ENCODE data around the gene ADARB2. TPM values are rescaled to one million over a fixed set of nuclear protein-coding genes. Genes with fewer than 3 reads are reported as not detected.

ADARB2 gene
- total RNA-seq, 4 donors from 2014 or later, result 2.3 to 3.7 (median 2.6) TPM

GRCh38 chr10:1672001-1672781, 65.1 kb downstream of the ADARB2 start:
- WGBS, result 85% methylated on average over 37 of the region's 37 CpGs
- DNase-seq (ENCODE audit: extremely low spot score), result no peak

GRCh38 chr10:1671366-1672000, 65.8 kb downstream of the ADARB2 start:
- peaks cover 0 to 39% (median 0%) of the 10 kb centered on the region in 4 donors for H3K27me3 ChIP-seq
- H3K36me3 ChIP-seq, result no peaks in the 10 kb centered on the region
- H3K4me1 ChIP-seq, result no peaks in the 10 kb centered on the region
- H3K4me3 ChIP-seq, result no peak overlapping the region
- H3K27ac ChIP-seq (replicated peaks in 1 of 4), result no peak overlapping the region
- intact Hi-C loops (cut with DNase I), result no loop called here
- no peaks in the 10 kb centered on the region for H3K9me3 ChIP-seq
- 91% methylated on average over 20 of the region's 20 CpGs for WGBS
- TF ChIP-seq CTCF (IDR thresholded peaks at IDR 0.05) (no peak), POLR2A (IDR thresholded peaks at IDR 0.05; ENCODE audit: low read depth) (no peak), EP300 (IDR thresholded peaks at IDR 0.05) (no peak), POLR2AphosphoS5 (IDR thresholded peaks at IDR 0.05) (no peak)
- DNase-seq (ENCODE audit: extremely low spot score), result no peak

More at GRCh38 chr10:1672001-1672781, 65.1 kb downstream of the ADARB2 start:
- H3K4me3 ChIP-seq, result no peak overlapping the region
- TF ChIP-seq EP300 (IDR thresholded peaks at IDR 0.05) (no peak), CTCF (IDR thresholded peaks at IDR 0.05) (no peak), POLR2A (IDR thresholded peaks at IDR 0.05; ENCODE audit: low read depth) (no peak), POLR2AphosphoS5 (IDR thresholded peaks at IDR 0.05) (no peak)
- H3K27ac ChIP-seq (replicated peaks in 1 of 4), result no peak overlapping the region
- peaks cover 0 to 39% (median 0%) of the 10 kb centered on the region in 4 donors for H3K27me3 ChIP-seq
- H3K9me3 ChIP-seq, result no peaks in the 10 kb centered on the region
- H3K4me1 ChIP-seq, result no peaks in the 10 kb centered on the region
- intact Hi-C loops (cut with DNase I), result no loop called here
- no peaks in the 10 kb centered on the region for H3K36me3 ChIP-seq

GRCh38 chr10:1670541-1671365, 66.6 kb downstream of the ADARB2 start:
- intact Hi-C loops (cut with DNase I), result no loop called here
- WGBS, result 70% methylated on average over 21 of the region's 32 CpGs
- H3K4me3 ChIP-seq, result no peak overlapping the region
- no peak overlapping the region for H3K27ac ChIP-seq (replicated peaks in 1 of 4)
- no peaks in the 10 kb centered on the region for H3K9me3 ChIP-seq
- peaks cover 0 to 41% (median 0%) of the 10 kb centered on the region in 4 donors for H3K27me3 ChIP-seq
- DNase-seq (ENCODE audit: extremely low spot score), result no peak
- H3K36me3 ChIP-seq, result no peaks in the 10 kb centered on the region
- TF ChIP-seq CTCF (IDR thresholded peaks at IDR 0.05) (no peak), POLR2A (IDR thresholded peaks at IDR 0.05; ENCODE audit: low read depth) (no peak), POLR2AphosphoS5 (IDR thresholded peaks at IDR 0.05) (no peak), EP300 (IDR thresholded peaks at IDR 0.05) (no peak)
- H3K4me1 ChIP-seq, result no peaks in the 10 kb centered on the region

GRCh38 chr10:1669433-1669832, 67.9 kb downstream of the ADARB2 start:
- Histone ChIP-seq H3K27ac (replicated peaks in 1 of 4) (no peak overlapping the region), H3K36me3 (no peaks in the 10 kb centered on the region), H3K9me3 (no peaks in the 10 kb centered on the region), H3K4me1 (no peaks in the 10 kb centered on the region), H3K4me3 (no peak overlapping the region), H3K27me3 (peaks cover 0 to 43% (median 0%) of the 10 kb centered on the region in 4 donors)
- TF ChIP-seq POLR2AphosphoS5 (IDR thresholded peaks at IDR 0.05), result no peak
- no peak for TF ChIP-seq CTCF (IDR thresholded peaks at IDR 0.05)
- TF ChIP-seq EP300 (IDR thresholded peaks at IDR 0.05), result no peak
- TF ChIP-seq POLR2A (IDR thresholded peaks at IDR 0.05; ENCODE audit: low read depth), result no peak
- intact Hi-C loops (cut with DNase I), result no loop called here
- no peak for DNase-seq (ENCODE audit: extremely low spot score)

All from esophagus muscularis mucosa (tissue), 4 donors.